Fibroblast of lung (primary cell): ENCODE results near the gene FAM117A. TPM values are rescaled to one million over a fixed set of nuclear protein-coding genes. Genes with fewer than 3 reads are reported as not detected.

ENCODE experiments used
- DNase-seq, 2 donors: peaks; one replicate each; pipeline versions ENCODE4 v3.0.0 to v3.0.0-alpha.2; 2010; ENCODE audit warnings: low read depth in 2 of 2
- H2AFZ ChIP-seq: 2 replicates; pipeline ENCODE4 v1.5.1; 2012; ENCODE audit warnings: low read length, control low read depth, inconsistent platforms
- H3K27ac ChIP-seq: 2 replicates; pipeline ENCODE4 v1.5.1; 2011; ENCODE audit warnings: low read length, control low read depth; ENCODE audit not compliant: insufficient read depth
- H3K27me3 ChIP-seq: 2 replicates; pipeline ENCODE4 v1.5.1; 2011; ENCODE audit warnings: mild to moderate bottlenecking, low read length; ENCODE audit not compliant: control insufficient read depth, insufficient read depth
- H3K36me3 ChIP-seq: 2 replicates; pipeline ENCODE4 v1.5.1; 2011; ENCODE audit warnings: low read length; ENCODE audit not compliant: control insufficient read depth, insufficient read depth
- H3K4me1 ChIP-seq: 2 replicates; pipeline ENCODE4 v1.5.1; 2011; ENCODE audit warnings: low read length; ENCODE audit not compliant: control insufficient read depth, insufficient read depth; ENCODE audit errors: extremely low read depth
- H3K4me2 ChIP-seq: 2 replicates; pipeline ENCODE4 v1.5.1; 2011; ENCODE audit warnings: low read length, control low read depth; ENCODE audit not compliant: insufficient read depth; ENCODE audit errors: extremely low read depth
- H3K4me3 ChIP-seq, 4 experiments: fragments of 200-600 bp in 1 of 4; sonication (generic) in 1 of 4; replicated peaks in 1 of 4; 2 replicates each; pipeline ENCODE4 v1.5.1; 2011 to 2016; ENCODE audit warnings: low read length in 4 of 4, low read depth in 3 of 4, mild to moderate bottlenecking in 3 of 4, control low read depth in 2 of 4, inconsistent platforms in 1 of 4, mixed read lengths in 1 of 4; ENCODE audit not compliant: insufficient read depth in 1 of 4; ENCODE audit errors: control extremely low read depth in 1 of 4
- H3K79me2 ChIP-seq: 2 replicates; pipeline ENCODE4 v1.5.1; 2012; ENCODE audit warnings: mild to moderate bottlenecking, low read length, inconsistent platforms; ENCODE audit not compliant: control insufficient read depth, insufficient read depth
- H3K9ac ChIP-seq: 2 replicates; pipeline ENCODE4 v1.5.1; 2011; ENCODE audit warnings: mild to moderate bottlenecking, low read length, control low read depth; ENCODE audit not compliant: insufficient read depth
- H3K9me3 ChIP-seq: 2 replicates; pipeline ENCODE4 v1.5.1; 2012; ENCODE audit warnings: low read depth, low read length; ENCODE audit not compliant: control insufficient read depth, insufficient read depth
- H4K20me1 ChIP-seq: 2 replicates; pipeline ENCODE4 v1.5.1; 2011; ENCODE audit warnings: low read length; ENCODE audit not compliant: control insufficient read depth, insufficient read depth; ENCODE audit errors: extremely low read depth
- CTCF ChIP-seq, 2 donors: IDR thresholded peaks in 1 of 2; conservative IDR thresholded peaks in 1 of 2; 1 replicate in 1 of 2; 2 replicates in 1 of 2; pipeline ENCODE4 v1.5.1; 2011 to 2012; ENCODE audit warnings: low read length in 2 of 2, control low read depth in 1 of 2, inconsistent platforms in 1 of 2, low read depth in 1 of 2, mild to moderate bottlenecking in 1 of 2
- EZH2 ChIP-seq: IDR thresholded peaks from 2 replicates; pipeline ENCODE4 v1.5.1; 2012; ENCODE audit warnings: low read length, control low read depth, mild to moderate bottlenecking; ENCODE audit errors: missing control alignments
- polyA plus RNA-seq, 2 donors: library from polyadenylated mRNA; depleted of rRNA in 1 of 2; stranded (reverse) in 1 of 2; unstranded in 1 of 2; fragments of >200 nt; gene quantifications; 2 replicates each; pipeline ENCODE4 v1.2.1, GENCODE V29; 2011 to 2012; ENCODE audit warnings: missing spikeins in 1 of 2
- total RNA-seq: library from RNA; depleted of rRNA; stranded (reverse); fragments of >200 nt; gene quantifications from 2 replicates; pipeline ENCODE4 v1.2.1, GENCODE V29; 2014

FAM117A gene
- total and polyA plus RNA-seq, 2 donors (not counting 1 experiment from before 2014, with no cell fraction given) = 2.4 to 3.3 TPM

GRCh38 chr17:49776551-49777300 lies 12.8 kb upstream of the FAM117A start:
- no peaks in the 10 kb centered on the region for H4K20me1 ChIP-seq
- no peaks in the 10 kb centered on the region for H3K36me3 ChIP-seq
- TF ChIP-seq CTCF (conservative IDR thresholded peaks at IDR 0.05 in 1 of 2, IDR thresholded peaks at IDR 0.05 in 1 of 2; ENCODE audit: low read depth in 1 of 2, low read length in 2 of 2) = no peak
- no peak for TF ChIP-seq EZH2
- H3K4me1 ChIP-seq = peaks cover 8% of the 10 kb centered on the region
- H3K9ac ChIP-seq = no peak overlapping the region
- H3K79me2 ChIP-seq = no peaks in the 10 kb centered on the region
- DNase-seq = peak in 1 of 2 donors; percentile 34
- H3K27ac ChIP-seq = no peak overlapping the region
- H3K4me2 ChIP-seq = no peak overlapping the region
- H2AFZ ChIP-seq = no peak overlapping the region
- H3K9me3 ChIP-seq = no peaks in the 10 kb centered on the region
- H3K27me3 ChIP-seq = no peaks in the 10 kb centered on the region
- no peak overlapping the region for H3K4me3 ChIP-seq

- Histone ChIP-seq H3K36me3 (no peaks in the 10 kb centered on the region), H3K9me3 (no peaks in the 10 kb centered on the region), H3K27ac (no peak overlapping the region), H3K4me2 (no peak overlapping the region), H4K20me1 (no peaks in the 10 kb centered on the region), H3K27me3 (no peaks in the 10 kb centered on the region), H2AFZ (no peak overlapping the region), H3K4me1 (peaks cover 8% of the 10 kb centered on the region), H3K4me3 (no peak overlapping the region), H3K9ac (no peak overlapping the region), H3K79me2 (no peaks in the 10 kb centered on the region)
- TF ChIP-seq EZH2 (no peak), CTCF (conservative IDR thresholded peaks at IDR 0.05 in 1 of 2, IDR thresholded peaks at IDR 0.05 in 1 of 2; ENCODE audit: low read depth in 1 of 2, low read length in 2 of 2) (no peak)
- peak in 1 of 2 donors; percentile 47 for DNase-seq
Observed at GRCh38 chr17:49775546-49776260, 11.8 kb upstream of the FAM117A start.

GRCh38 chr17:49766918-49767530 lies 3.1 kb upstream of the FAM117A start:
- H3K9ac ChIP-seq = no peak overlapping the region
- DNase-seq = no peak
- no peaks in the 10 kb centered on the region for H4K20me1 ChIP-seq
- no peaks in the 10 kb centered on the region for H3K36me3 ChIP-seq
- peaks cover 19% of the 10 kb centered on the region for H3K27me3 ChIP-seq
- no peaks in the 10 kb centered on the region for H3K79me2 ChIP-seq
- peaks cover 2% of the 10 kb centered on the region for H3K4me1 ChIP-seq
- H3K4me2 ChIP-seq = no peak overlapping the region
- no peaks in the 10 kb centered on the region for H3K9me3 ChIP-seq
- TF ChIP-seq CTCF (conservative IDR thresholded peaks at IDR 0.05 in 1 of 2, IDR thresholded peaks at IDR 0.05 in 1 of 2; ENCODE audit: low read depth in 1 of 2, low read length in 2 of 2) (no peak), EZH2 (no peak)
- H3K4me3 ChIP-seq = no peak overlapping the region
- H3K27ac ChIP-seq = no peak overlapping the region
- no peak overlapping the region for H2AFZ ChIP-seq
